Stimulated activated CD4-positive, alpha-beta T cell treated with anti-CD3 and anti-CD28 coated beads, Interleukin-2, amount 100 ng/mL, for 24 hours (primary cell): ENCODE data around the gene IGFLR1.
"Not testable (repeated sequence)": the region's sequence is repeated elsewhere in the genome, so short reads cannot be mapped to it uniquely, and the experiment has no call there.

ENCODE experiments used
- DNase-seq, 2 donors: peaks; one replicate each; pipeline ENCODE4 v3.0.0-alpha.2; 2020

The IGFLR1 gene

DNA sequence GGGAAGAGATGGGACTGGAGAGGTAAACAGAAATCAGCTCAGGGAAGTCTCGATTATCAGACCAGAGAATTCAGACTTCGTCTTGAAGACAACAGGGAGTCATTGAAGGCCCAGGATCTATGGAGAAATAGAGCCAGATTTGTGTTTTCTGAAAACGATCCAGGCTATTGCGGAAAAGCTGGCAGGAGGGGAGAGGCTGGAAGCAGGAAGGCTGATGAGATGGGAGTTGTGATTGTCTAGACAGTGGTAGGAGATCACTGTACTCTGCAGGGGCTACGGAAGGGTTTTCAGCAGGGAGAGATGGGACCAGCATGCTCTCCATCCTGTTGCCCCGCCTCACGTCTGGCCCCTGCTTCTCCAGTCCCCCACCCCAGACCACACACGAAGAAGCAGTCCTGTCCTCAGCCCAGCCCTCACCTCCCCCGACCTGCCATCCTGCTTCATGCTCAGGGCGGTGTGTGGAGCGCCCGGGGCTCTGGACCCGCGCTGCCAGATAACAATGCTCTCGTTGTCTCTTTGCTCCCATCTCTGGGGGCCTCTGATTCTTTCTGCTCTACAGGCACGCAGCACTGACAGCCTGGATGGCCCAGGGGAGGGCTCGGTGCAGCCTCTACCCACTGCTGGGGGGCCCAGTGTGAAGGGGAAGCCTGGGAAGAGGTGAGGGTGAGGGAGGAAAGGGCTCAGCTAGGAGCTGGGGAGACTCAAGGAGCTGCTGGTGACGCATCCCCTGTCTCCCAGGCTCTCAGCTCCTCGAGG is 35.0 kb upstream of the IGFLR1 start:
- DNase-seq, result no peak

DNA sequence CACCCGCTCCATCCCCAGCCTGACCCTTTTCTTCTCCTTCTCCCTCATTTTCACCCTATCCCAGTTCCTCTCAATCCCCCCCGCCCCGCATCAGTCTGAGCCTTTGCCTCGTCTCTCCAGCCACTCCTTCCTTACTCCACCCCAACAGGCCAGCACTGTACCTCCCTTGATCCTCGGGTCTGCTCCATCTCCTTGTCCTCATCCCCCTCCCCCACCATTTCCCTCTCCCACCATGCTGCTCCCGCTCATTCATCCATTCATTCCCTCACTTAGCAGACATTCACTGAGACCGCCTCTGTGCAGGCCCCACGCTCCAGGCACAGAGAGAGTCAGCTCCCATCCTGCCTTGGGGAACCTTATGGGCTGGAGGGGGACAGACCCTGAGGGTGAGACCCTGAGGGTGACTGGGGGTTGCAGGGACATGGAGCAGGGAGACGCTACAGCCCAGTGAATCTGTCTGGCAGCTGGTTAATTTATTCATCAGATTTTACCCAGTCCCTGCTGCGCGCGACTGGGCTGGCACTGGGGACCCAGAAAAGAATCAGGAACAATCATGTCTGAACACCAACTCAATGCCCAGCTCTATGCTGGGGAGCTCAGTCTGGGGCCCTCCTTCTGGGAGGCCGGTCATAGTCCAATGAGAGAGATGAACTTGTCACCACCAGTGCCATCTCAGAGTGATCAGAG is 34.0 kb upstream of the IGFLR1 start:
- no peak for DNase-seq

DNA sequence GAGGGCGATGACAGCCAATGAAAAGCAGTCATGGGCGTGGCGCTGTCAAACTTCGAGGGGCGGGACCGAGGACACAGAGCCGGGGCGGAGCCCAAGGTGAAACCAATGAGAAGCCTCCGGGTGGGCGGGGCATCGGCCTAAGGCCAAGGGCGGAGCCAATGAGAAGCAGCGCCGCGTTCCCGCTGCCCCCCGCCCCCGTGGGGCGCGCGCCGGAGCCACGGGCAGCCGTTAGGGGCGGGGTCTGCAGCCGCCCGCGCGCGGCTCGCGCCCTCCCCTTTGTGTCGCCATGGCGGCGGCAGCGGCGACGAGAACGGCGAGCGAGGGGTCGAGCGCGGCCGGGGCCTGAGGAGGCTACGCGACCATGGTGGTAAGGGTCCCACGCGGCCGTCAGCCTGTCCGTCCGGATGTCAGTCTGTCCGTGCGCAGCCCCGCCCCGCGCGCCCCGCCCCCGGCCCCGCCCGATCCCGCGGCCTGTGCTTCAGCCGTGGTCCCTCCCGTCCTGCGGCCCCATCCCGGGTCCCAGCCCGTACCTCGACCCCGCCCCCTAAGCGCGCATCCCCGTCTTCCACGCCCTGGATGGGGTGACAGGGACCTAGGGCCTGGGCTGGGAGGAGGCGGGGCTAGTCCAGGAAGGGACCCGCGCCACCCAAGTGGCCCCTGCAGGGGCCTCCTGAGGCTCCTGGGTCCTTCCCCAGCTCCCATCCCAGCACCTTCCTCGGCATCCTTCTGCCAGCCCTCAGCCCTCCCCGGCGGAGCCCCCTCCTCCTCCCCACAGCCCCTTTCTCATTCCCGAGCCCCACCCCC is 33.2 kb upstream of the IGFLR1 start, which contains the start of gene ARHGAP33:
Gene ARHGAP33, plus strand, starts transcription at position 267 of the 804 bp plus-strand sequence. Its CDS starts 95 bp downstream, at position 362.
- peak; percentile 99 to 100 for DNase-seq

DNA sequence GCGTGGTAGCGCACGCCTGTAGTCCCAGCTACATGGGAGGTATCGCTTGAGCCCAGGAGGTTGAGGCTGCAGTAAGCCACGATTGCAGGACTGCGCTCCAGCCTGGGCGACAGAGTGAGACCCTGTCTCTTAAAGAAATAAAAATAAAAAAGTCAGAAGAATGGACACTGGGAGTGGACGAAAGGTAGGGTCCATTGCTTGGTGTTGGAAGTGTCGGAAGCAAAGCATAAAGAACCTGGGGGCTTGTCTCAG is 32.7 kb upstream of the IGFLR1 start:
- no peak for DNase-seq

DNA sequence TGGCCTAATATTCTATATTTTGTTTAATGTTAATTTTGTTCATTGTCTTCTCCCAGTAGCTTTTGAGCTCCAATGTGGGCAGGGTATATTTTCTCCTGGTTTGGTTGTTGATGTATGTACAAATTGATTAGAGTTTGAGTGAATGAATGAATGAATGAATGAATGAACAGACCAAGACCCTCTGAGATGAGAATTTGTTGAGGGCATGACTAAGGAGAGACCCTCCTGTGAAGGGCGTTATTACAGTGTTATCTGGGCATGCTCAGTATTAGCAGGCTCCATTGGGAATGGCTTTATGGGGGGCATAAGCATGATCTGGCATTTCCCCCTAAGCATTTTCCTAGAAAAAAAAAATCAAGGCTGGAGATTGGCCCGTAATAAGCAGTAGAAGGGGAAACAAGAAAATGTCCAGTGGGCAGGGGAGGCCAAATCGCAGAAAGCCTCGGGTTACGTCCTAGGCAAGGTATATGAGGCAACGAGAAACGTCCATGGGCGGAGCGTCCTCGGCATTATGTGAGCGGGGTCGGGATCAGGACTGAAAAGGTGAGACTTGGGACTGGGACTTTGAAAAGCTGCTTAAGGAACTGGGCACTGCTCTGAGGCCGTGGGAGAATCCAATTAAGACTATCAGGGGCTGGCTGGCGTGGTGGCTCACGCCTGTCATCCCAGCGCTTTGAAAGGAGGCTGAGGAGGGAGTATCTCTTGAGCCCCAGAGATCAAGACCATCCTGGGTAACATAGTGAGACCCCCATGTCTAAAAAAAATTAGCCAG is 32.2 kb upstream of the IGFLR1 start:
- no peak for DNase-seq

DNA sequence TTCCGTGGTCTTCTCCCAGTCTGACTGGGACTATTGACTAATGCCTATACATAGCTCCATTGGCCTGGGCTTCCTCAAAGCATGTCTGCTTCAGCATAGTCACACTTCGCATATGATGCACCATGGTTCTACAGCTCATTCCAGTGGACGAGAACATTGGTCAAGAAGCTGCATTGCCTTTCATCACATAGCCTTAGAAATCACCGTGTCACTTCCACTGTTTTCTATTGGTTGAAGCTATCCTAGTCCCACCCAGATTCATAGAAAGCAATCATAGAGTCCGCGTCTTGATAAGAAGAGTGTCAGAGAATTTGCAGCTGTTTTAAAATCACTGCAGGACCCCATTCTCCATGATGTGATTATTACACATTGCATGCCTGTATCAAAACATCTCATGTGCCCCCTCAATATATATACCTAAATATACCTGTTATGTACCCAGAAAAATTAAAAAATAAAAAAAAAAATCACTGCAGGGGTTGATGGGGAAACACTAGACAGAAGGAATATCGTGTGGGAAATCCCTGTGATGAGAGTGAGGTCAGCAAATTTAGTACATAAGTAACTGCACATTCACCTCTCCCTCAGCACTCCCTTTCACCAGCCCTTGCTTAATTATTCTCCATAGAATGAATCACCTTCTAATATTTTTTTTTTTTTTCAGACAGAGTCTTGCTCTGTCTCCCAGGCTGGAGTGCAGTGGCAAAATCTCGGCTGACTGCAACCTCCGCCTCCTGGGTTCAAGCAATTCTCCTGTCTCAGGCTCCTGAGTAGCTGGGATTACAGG is 31.0 kb upstream of the IGFLR1 start:
- DNase-seq, result no peak

DNA sequence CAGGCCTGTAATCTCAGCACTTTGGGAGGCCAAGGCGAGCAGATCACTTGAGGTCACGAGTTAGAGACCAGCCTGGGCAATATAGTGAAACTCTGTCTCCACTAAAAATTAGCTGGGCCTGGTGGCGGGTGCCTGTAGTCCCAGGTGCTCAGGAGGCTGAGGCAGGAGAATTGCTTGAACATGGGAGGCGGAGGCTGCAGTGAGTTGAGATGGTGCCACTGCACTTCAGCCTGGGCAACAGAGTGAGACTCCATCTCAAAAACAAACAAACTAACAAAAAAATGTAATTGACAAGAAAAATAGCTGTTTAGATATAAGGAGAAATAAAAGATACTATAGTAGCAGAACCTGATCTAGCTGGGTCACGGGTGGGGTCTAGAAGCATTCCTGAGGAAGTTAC is 30.1 kb upstream of the IGFLR1 start:
- DNase-seq, result not testable (repeated sequence)

DNA sequence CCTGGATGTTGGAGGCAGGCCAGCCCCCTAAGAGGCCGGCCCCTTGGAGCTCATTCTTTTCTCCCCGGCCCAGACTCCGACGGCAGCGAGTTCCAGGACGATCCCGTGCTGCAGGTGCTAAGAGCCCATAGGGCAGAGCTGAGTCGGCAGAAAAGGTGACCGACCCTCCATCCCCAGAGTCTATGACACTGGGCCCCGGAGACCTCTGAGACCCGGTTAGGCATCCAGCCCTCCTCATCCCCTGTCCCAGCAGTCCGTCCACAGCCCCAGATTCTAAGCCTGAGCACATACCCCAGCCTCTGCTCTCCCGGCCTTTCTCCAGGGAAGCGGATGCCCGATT is 25.8 kb upstream of the IGFLR1 start:
- no peak for DNase-seq

DNA sequence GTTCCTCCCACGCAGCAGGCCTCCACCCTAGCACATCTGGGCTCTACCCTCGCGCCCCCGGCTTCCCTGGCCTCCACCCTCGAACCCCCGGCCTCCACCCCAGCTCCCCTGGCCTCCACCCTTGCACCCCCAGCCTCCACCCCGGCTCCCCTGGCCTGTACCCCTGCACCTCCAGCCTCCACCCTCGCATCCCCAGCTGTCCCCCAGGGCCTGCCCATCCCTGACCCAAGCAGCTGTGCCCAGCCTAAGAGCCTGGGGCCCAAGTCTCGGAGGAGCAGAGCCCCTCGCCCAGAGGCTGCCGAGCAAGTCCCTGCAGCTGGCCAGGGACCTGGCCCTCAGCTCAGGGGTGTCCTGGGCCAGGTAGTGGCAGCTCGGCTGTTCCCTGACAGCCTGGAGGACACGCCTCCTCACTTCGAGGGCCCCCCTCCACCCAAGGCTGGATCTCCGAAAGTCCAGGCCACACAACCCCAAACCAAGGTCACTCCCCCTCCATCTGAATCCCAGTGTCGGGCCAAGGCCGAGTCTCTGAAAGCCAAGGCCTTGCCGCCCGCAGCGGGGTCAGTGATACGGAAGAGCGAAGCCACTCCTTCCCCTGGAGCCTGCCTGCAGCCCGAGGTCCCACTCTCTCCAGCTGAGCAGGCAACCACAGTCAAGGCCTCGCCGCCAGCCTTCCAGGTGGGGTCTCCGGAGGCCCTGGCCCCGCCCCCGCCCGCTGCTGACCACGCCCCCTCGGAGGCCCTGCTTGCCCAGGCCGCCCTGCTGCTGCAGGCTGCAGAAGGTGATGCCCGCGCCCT is 25.2 kb upstream of the IGFLR1 start:
- DNase-seq, result no peak

DNA sequence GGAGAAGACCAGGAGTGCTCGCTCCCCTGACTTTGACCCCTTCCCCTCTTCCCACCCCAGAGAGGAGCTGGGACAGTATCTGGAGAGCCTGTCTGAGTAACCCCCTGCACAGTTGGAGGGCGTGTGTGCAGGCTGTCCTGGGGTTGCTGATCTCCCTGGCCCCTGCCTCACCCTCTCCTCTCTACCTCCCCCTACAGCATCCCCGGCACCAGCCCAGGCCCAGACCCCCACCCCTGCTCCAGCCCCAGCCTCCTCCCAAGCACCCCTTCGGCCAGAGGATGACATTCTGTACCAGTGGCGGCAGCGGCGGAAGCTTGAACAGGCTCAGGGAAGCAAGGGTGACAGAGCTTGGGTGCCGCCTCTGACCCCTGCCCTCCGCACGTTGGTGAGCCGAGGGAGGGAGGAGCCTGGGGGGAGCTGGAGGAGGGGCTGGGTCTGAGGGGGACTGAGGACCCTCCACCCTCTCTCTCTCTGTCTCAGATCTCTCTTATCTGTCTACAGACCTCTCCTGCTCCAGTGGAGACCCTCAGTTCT is 24.4 kb upstream of the IGFLR1 start:
- no peak for DNase-seq

DNA sequence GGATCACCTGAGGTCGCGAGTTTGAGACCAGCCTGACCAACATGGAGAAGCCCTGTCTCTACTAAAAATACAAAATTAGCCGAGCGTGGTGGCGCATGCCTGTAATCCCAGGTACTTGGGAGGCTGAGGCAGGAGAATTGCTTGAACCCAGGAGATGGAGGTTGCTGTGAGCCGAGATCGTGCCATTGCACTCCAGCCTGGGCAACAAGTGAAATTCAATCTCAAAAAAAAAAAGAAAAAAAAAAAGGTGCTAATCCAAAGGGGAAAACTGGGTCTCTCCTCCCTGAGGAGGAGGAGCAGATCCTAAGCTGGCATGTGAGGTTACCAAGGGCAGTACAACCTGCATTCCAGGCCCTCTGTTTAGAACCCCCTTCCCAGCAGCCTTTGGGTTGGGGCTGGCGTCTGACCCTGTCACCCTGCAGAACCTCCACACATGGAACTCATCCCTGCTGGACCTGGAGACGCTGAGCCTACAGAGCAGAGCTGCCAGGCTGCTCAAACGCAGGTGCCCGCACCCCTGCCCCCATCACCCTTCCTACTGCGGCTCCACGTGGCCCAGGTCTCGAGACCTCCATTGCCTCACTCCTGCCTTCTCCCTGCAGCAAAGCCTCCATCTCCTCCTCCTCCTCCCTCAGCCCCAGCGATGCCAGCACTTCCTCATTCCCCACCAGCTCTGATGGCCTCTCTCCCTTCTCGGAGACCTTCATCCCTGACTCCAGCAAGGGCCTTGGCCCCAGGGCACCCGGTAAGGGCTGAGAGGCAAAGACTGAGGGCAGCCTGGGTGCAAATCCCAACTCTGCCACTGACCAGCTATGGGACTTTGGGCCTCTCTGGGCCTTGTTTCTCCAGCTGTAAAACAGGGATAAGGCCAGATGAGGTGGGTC is 22.4 kb upstream of the IGFLR1 start:
- no peak for DNase-seq

DNA sequence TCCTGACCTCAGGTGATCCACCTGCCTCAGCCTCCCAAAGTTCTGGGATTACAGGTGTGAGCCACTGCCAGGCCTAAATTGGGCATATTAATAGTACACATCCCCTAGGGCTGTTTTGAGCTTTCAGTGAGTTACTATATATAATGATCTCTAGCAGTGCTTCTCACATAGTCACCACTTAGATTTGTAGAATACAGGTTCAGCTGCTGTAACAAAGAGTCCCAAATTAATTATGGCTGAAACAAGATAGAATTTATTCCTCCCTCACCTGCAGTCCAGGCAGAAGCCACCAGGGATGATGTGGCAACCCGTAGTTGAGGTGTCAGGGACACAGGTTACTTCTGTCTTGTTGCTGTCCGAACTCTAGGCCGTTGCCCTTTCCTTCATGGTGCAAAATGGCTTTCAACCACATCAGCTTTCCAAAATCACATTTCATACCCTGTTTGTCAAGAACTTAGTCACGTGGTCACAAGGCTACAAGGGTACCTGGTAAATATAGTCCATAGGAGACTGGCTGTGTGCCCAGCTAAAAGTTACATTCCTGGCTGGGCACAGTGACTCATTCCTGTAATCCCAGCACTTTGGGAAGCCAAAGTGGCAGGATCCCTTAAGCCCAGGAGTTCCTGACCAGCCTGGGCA is 18.6 kb upstream of the IGFLR1 start:
- DNase-seq, result no peak

DNA sequence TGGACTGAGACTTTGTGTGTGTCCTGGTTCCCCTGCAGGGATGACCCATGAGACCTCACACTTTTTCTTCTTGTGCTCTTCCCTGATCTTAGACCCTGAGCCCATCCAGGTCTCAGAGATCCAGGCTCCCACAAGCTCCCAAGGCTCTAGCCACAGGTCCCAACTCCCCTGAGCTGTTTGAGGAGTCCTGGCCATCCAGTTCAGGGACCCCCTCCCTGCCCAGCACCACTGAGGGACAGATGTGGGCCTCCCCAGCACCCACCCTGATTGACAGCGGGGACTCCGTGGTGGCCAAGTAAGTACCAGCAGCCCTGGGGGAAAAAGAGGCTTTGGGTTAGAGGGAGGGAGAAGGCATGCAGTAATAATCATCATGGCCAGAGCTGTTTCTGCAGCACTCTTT is 17.4 kb upstream of the IGFLR1 start:
- DNase-seq, result no peak

DNA sequence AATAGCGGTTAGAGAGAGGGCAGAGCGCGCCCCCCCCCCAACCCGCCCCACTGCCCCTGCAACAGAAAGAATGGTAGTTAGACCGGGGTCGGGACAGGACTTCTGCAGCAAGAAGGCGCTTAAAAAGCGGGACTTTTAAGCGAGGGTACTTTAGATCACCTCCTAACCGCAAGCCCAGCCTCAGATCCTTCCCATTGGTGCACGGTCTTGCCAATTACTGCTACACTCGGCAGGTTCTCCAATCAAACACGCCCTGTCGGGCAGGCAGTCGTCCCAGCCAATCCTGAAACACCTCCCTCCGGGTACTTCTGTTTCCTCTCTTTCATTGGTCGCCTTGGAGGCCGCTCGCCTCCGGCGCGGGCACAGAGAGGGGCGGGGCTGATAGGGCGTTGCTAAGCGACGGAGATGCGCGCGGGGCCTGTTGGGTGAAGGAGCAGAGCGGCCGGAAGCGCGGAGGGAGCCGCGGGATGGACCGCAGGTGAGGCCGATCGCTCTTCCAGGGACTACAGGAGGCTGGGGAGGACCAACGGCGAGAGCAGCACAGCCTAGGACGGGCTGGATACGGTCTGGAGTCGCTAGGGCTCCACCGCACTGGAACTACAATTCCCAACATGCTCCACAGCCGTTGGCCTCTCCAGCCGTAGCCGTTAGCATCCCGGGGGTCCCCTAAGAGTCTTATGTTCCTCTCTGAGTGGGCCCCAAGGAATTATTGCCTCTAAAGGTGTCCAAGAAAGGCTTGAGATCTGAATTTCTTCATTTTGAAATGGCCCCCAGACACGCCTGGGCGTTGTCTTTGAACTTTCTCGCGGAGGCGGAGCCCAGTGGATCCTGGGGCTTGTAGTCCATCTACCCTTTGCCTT is 15.7 kb upstream of the IGFLR1 start, which contains the start of gene PROSER3:
Gene PROSER3, plus strand, starts transcription at position 428 of the 860 bp plus-strand sequence. Its CDS starts 40 bp downstream, at position 468.
- DNase-seq, result peak; percentile 97 to 98

DNA sequence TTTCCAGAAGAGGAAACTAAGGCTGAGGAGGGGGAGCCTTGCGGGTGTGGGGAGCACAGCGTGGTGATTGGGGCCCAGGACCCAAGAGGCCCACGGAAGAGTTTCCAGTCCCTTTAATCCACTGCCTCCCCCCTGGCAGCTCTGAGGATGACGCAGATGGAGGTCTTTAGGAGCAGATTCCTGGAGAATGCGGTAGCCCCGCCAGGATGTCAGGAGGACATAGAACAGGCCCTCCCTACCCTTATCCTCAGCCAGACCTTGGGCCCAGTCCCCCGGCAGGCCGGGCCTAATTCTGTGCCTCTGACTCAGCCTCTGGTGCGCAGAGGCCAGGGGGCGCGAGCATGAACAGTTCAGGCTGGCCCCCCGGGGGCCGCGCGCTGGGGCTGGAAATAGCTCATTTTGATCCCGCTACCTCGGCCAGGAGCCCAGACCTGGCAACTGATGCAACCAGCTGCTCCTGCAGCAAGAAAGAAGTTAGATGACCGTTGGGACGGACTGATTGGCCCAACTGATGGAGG is 15.0 kb upstream of the IGFLR1 start:
- peak; percentile 42 to 46 for DNase-seq

DNA sequence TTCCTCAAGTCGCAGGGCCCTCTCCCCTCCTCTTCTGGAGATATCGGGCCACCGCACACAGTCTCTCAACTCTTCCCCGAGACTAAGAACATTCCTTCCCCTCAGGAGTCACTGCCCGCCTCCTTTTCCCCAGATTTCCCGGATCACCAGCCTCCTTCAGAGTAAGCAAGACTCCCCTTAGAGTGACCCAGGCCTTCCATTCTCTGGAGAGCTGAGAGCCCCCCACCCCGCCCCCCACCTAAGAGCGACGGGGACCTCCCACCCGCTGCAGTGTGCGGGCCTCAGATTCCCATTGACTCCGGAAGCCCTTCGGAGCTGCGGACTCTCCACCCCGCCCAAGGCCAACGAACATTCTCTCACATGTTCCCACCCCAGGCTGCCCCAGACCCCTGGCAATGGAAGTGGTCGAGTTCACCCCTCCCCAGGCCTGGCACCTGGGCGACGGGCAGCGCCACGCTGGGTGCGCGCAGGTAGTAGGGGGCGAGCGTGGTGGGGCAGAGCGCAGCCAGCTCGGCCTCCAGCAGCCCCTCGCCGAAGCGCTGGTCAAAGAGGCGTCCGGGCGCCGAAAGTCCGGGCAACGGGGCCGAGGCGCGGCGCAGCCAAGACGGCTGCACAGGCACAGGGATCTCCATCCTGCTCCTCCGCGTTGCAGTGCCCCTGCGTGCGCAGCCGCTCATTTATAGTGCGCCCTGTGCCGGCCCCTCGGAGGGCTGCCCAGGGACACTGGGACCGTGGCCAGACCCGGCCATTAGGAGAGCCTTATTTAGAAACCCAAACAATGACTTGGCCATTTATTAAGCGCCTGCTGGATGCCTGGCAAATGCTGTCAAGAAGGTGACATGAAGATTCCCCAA is 14.4 kb upstream of the IGFLR1 start, which contains the start of gene HSPB6:
Gene HSPB6, minus strand, starts transcription at position 653 of the 854 bp plus-strand sequence. Its CDS starts 21 bp downstream, at position 632.
- DNase-seq, result no peak
